ENCODE measurements around the gene OR6K3.
"Not testable (repeated sequence)": the region's sequence is repeated elsewhere in the genome, so short reads cannot be mapped to it uniquely, and the experiment has no call there.

OR6K3 gene, protein sequence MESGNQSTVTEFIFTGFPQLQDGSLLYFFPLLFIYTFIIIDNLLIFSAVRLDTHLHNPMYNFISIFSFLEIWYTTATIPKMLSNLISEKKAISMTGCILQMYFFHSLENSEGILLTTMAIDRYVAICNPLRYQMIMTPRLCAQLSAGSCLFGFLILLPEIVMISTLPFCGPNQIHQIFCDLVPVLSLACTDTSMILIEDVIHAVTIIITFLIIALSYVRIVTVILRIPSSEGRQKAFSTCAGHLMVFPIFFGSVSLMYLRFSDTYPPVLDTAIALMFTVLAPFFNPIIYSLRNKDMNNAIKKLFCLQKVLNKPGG

DNA sequence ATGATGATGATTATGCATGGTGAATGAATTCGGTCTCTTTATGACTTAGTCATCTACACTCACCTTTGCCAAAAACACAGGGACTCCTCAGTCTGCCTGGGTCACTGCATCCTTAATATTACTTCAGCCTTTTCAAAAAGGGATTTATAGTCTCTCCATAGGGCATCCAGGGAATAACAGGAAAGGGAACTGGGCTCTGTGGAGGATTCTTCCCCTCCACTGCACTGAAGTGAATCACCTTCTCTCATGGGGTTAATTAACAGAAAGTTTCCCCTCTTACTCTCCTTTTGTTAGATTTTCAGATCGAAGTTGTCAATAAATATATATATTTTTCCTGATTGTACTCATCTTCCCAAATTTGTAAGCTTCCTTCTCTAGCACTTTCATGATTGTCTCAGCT, at the start of gene OR6K3:
TSS of gene OR6K3 (minus strand) at position 101 of the 400 bp plus-strand sequence. CDS start 2,605 bp downstream, outside the sequence.
- no peak for DNase-seq

DNA sequence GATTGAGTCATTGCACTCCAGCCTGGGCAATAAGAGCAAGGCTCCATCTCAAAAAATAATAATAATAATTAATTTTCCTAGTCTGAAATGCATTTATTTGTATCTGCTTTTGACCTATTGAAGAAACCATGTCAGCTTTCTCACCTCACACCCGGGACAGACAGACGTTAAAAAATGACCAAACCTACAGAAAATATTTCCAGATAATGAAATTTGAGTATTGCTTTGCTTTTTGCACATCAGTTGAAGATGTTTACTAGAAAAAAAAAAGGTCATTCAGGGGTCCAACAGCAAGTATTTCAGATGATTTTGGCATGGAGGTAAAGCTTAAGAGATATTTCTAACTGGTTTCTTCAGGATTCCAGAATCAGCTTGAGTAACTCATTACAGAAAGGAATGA, 33.9 kb upstream of the OR6K3 start, which contains the start of gene OR6K6:
TSS of gene OR6K6 (plus strand) at position 301 of the 400 bp plus-strand sequence. CDS start 168 bp downstream, outside the sequence.
- DNase-seq = no peak

DNA sequence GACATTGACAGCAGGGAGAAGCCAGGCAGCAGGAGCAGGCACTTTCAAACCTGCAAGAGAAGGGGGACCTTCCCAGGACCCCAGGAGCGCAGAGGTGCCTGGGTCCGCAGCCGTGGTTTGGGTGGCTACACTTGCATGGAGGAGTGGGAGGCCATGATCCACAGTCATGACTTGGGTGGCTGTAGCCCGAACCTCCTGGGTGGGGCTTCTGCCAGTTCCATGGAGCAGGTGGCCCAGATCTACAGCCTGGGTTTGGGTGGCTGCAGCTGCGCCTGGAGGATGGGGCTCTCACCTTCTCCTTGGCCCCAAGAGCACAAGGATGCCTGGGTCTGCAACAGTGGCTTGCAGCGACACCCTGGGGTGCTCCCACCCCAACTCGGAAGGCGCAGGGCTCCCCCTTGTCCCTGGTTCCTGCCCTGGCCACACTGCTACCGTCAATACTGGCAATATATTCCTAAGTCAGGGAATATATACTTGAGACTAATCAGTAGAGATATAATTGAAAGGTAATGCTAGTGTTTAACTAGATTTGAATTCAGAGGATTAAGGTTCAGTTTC, 31.7 kb upstream of the OR6K3 start:
- no peak for DNase-seq

DNA sequence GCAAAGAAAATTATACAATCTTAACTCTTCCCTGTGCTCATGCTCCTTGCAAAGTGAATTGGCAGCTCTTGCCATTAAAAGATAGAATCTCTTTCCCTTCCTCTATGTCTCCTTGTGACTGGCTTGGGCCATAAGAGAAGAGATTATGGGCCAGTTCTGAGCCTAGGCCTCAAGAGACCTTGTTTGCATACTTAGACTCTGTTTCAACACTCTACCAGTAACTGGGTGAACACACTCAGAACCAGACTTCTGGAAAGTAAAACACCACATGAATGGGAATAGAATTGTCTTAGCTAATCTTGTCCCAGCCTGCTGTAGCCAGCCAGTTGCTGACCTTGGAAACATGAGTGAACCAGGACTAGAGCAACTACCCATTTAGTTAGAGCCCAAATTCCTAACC, 15.3 kb upstream of the OR6K3 start:
- DNase-seq = no peak

DNA sequence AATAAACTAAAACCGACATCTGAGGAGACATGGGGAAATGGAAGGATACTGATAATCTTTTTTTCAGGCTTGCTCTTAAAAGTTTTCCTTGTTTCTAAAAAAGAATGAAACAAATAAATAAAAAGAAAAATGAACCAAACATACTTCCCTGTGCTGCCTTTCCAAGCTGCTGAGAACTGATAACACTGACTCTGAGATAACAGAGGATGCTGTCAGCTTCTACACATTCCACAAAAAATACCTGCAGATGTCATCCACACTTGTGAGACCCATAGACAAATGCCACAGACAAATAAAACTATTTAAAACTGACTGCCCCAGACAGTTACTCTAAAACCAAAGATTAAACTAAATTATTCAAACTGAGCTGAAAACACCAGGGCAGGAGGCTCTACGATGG, 12.0 kb upstream of the OR6K3 start:
- no peak for DNase-seq

DNA sequence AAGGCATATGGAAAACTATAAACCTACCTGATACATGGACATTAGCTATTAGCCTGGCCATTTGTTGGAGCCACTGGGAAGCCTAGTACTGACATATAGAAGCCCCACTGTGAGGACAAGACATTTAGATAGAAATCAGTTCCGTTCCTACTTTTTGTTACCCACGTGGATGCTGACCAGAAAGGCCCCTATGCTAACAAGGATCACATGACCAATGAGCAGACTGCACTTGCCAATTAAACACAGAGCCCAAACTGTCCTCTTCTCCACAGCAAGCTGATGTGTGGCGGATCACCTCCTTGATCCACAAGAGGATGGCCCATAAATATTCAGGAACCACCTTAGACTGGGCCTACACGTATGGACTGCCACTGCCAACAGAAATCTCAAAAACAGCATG, 11.2 kb upstream of the OR6K3 start:
- DNase-seq = no peak

DNA sequence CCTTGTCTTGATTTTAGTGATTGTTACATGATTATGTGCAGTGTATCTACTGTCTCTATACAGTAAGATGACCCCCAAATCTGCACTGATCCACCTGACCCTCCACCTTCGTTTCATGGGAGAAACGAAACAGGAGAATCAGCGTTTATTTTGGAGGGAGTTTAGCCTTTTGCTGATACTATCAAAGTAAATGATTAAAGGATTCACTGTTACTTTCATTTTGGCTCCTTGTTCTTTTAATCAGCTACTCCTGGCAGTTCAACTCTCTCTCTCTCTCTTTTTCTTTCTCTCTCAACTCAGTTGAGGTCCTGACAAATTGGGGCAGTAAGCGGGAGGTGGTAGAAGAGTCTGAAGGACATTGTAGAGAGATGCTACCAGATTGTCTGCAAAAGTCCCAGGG, 9.9 kb upstream of the OR6K3 start:
- no peak for DNase-seq

DNA sequence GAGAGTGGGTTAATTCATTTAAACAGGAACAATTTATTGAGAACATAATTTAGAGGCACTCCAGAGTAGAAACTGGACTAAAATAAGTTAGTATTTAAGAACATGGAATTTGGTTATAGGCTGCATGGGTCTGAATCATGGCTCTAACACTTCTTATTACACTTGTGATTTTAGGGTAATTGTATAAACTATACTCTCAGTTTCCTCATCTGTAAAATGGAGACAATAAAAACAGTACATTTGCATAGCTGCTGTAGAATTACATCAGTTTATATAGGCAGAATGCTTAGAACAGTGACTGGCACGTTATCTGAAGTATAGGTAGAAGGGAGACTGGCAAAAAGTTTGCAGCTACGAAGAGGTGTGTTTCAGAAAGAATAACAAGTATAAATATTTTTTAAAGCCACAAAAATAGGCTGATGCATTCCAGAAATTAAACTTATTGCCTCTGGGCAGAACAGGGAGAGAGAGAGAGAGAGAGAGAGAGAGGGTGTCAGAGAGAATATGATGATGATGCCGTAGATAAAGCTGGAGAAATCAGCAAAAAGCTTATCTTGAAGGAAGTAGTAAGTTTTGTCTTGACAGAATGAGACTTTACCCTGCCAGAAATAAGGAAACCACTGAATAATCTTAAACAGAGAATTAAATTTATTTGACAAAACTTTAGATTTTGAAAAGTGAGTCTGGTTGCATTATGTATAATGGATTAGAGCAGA, 8.1 kb upstream of the OR6K3 start:
- DNase-seq = no peak

DNA sequence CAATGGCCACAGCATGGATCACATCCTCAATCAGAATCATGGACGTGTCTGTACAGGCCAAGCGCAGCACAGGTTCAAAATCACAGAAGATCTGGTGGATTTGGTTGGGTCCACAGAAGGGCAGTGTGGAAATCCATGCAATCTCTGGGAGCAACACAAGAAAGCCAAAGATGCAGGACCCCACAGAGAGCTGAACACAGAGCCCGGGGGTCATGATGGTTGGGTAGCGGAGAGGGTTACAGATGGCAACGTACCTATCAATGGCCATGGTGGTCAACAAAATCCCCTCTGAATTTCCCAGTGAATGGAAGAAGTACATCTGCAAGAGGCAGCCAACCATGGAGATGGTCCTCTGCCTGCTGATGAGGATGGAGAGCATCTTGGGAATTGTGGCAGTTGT, 3.9 kb upstream of the OR6K3 start:
- no peak for DNase-seq

DNA sequence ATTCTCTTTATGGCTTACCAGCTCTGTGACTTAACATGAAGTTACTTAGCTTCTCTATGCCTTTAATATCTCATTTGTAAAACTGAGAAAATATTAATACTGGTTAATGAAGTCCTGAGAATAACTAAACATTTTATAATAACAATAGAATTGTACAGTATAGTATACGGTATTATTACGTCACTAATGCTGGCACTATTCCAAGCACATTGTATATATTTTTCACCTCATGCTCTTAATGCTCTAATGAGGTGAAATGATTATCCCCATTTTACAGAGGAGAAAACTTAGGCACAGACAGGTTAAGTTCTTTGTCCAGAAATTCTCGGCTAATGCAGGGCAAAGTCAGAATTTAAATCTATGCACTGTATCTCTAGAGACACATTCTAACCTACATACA, 856 bp downstream of the OR6K3 start:
- no peak for DNase-seq

DNA sequence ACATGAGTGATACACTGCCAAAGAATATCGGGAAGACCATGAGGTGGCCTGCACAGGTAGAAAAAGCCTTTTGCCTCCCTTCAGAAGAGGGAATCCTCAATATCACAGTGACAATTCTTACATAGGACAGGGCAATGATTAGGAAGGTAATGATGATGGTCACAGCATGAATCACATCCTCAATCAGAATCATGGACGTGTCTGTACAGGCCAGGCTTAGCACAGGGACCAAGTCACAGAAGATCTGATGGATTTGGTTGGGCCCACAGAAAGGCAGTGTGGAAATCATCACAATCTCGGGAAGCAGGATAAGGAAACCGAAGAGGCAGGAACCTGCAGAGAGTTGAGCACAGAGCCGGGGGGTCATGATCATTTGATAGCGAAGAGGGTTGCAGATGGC, 3.2 kb downstream of the OR6K3 start:
- DNase-seq = no peak

DNA sequence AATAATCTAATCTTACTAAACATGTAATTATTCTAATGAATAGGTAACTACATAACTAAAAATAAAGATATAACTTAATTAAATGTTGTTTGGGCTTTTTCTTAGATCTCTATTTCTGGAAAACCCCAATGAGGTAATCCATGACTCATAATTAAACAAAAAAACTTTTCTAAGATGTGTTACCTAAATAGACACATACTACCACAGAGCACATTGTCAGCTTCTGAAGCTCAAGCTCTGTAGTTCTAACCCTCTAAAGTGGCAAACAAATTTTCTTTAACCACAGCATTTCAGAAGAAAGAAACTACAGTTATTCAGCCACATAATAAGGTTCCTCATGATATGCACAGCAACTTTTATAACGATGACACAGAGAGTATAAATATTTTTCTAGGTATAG, 4.2 kb downstream of the OR6K3 start:
- DNase-seq = no peak

DNA sequence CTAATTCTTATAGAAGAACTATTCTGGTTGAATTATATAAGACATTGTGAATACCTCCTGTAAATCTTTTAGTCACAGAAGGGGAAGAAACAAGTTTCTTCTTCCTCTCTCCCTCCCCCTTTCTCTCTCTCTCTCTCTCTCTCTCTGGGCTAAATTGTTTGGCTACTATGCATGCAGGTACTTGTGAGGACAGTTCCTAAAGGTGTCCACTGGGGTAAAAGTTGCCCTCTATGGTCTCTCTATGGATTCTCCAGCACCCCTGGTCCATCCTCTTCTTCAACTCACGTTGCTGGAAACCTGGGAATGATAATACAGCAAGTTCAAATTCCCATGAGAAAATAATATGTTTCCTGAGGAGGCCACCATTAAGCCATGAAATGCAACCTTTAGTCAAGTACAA, 5.8 kb downstream of the OR6K3 start:
- DNase-seq = no peak

DNA sequence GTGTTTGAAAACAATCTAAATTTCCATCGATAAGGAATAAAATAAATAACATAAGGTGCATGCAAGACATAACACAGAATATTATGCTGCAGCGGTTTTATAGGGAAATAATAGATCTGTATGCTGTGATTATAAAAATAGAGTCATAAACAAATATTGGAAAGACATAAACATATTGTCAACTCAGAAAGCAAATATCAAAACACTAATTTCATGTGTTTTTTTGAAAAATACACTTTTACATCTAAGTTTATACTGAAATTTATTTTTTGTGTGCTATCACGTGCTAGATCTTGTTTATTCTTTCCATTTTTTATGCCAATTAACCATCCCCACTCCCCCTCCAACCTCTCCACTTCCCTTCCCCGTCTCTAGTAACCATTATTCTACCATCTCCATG, 9.4 kb downstream of the OR6K3 start:
- DNase-seq = no peak

DNA sequence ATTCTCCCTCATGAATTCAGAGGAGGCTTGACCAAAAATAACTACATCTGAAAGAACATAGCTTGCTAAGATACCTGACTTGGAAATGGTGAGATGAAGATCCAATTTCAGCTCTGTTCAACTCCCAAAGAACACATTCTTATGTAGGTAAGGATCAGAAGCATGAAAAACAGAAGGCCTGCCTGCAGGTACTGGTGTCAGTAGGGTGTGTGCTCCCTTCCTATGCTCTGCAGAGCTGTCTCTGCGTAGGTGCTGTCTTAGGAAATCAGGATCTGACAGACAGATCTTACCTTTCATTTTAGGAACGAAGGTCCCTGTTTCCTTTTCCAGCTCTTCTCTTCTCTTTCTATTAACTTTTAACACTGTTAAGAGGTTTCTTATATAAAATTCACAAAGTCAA, 14.4 kb downstream of the OR6K3 start:
- DNase-seq = no peak

DNA sequence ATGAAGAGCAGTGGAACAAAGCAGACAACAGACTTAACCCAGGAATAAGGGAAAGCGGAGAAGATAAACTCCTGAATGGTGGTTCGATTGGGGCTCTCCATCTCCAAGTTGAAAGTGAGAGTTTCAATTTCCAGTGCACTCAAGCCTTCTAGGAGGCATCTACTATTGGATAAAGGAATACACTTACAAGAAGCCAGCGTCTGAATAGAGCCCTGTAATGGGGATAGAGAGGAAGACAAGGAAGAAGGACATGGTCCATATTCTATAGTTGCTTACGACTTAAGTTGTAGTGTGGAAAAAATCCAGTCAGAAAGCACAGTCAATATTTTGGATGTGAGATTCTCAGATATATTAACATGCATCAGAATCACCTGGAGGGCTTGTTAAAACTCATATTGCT, 20.0 kb downstream of the OR6K3 start, which contains the start of gene OR6K2:
TSS of gene OR6K2 (minus strand) at position 101 of the 400 bp plus-strand sequence. CDS start at position 101, 0 bp downstream.
- DNase-seq = no peak

DNA sequence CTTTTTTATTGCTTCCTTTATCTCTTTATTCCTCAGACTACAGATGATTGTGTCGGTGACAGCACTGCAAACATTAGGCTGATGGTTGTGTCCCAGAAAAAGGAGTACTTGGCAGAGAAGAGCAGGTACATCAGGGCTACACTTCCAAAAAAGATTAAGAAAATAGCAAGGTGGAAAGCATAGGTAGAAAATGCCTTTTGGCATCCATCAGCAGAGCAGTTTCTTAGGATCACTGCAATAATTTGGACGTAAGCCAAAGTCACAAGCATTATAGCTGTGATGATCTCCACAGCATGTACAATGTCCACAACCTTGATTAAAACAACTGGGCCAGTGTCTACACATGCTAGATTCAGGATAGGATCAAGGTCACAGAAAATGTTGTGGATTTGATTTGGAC, 25.9 kb downstream of the OR6K3 start:
- no peak for DNase-seq

DNA sequence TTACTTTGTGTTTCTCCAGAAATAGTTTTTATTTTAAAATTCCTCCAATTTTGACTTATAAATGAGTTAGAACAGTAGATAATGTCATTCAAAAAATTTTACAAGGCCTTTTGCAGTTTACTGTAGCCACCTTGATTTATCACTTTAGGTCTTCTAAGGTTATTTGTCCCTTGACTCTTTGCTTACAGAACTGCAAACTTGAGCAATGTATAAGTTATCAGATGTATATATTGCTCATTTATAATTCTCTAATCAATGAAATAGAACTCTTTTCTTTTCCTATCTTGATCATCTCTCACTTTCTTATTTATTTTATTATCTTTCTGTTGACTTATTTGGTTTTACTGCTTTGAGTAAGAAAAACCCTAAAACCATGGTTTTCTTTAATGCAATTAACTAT, 28.2 kb downstream of the OR6K3 start:
- DNase-seq = no peak

DNA sequence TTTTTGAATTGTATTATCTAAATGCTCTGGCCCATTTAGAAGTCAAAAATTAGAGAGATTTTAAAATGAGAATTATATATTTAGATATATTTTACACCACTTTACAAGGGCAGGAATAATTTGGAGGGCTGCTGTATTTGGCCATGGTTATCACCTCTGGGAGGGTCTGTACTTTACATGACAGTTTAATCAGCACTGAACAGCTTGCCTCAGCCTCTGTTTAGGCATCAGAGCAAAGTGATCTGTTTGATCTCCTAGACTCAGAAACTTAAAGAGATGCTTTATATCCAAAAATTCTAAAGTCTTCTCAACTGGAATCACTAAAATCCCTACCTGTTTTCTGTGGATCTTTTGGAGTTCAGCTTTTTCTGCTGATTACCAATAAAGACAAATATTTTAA, 28.6 kb downstream of the OR6K3 start:
- DNase-seq = no peak

DNA sequence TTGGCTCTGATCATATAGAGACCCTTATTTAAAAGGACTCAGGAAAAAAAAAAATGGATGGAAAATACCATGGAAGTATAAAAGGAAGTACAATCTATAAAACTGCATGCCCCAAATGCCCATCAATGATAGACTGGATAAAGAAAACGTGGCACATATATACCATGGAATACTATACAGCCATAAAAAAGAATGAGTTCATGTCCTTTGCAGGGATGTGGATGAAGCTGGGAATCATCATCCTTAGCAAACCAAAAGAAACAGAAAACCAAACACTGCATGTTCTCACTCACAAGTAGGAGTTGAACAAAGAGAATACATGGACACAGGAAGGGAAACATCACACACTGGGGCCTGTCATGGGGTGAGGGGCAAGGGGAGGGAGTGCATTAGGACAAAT, 29.4 kb downstream of the OR6K3 start:
- not testable (repeated sequence) for DNase-seq

DNA sequence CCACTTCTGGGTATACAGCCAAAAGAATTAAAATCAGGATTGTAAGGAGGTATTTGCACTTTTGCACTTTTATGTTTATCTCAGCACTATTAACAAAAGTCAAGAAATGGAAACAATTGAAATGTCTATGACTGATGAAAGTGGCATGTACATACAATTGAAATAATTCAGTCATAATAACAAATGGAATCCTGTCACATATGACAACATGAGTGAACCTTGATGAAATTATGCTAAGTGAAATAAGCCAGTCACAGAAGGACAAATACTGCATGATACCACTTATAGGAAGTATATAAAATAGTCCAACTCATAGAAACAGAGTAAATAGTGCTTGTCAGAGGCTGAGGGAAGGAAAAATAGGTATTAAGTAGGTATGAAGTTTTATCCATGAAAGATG, 30.6 kb downstream of the OR6K3 start:
- DNase-seq = no peak

DNA sequence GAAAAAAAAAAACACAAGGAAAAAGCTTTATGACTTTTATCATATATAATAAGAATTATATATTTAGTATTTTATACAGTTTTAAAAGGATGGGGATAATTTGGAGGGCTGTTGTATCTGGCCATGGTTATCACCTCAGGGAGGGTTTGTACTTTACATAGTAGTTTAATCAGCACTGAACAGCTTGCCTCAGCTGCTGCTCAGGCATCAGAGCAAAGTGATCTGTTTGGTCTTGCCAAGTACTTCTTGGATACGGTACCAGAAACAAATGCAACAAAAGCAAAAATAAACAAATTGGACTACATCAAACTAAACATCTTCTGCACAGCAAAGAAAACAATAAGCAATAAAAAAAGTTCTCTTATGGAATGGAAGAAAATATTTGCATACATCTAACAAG, 31.4 kb downstream of the OR6K3 start:
- DNase-seq = no peak

DNA sequence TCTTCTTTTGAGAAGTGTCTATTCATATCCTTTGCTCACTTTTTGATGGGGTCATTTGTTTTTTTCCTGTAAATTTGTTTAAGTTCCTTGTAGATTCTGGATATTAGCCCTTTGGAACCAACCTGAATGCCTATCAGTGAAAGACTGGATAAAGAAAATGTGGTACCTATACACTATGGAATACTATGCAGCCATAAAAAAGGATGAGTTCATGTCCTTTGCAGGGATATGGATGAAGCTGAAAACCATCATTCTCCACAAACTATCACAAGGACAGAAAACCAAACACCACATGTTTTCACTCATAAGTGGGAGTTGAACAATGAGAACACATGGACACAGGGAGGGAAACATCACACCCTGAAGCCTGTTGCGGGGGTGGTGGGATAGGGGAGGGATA, 32.2 kb downstream of the OR6K3 start:
- not testable (repeated sequence) for DNase-seq

DNA sequence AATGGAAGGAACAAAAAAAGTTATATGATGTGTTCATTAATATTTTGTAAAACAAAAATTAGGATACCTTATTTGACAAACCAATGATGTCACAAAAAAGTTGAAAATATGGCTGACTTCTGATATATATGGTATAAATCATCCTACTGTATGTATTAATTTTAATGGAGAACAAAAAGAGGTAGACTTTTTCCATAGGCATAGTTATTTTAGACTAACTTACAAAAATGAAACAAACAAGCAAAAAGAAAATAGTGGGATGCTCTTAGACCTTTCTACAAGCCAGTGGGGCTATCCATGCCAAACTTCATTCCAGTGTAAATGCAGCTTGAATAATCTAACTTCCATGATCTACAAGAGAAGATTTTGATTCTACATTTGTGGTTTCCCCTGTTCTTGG, 33.5 kb downstream of the OR6K3 start:
- DNase-seq = no peak

All from NCI-H187 (cell line).